Stimulated activated CD8-positive, alpha-beta memory T cell treated with anti-CD3 and anti-CD28 coated beads, Interleukin-4, amount 100 ng/mL, for 48 hours (primary cell): ENCODE measurements around the gene SELP.
"Not testable (repeated sequence)": the region's sequence is repeated elsewhere in the genome, so short reads cannot be mapped to it uniquely, and the experiment has no call there.

Experiments
- DNase-seq: peaks from one replicate; pipeline ENCODE4 v3.0.0-alpha.2; 2020

The SELP gene

GRCh38 chr1:169630006-169630405, at the start of gene SELP:
SELP (minus strand) TSS chr1:169630124; CDS start chr1:169630074, 50 bp downstream.
- DNase-seq: no peak

GRCh38 chr1:169679692-169680091, 49.8 kb upstream of the SELP start:
- DNase-seq: no peak

GRCh38 chr1:169676001-169676400, 46.1 kb upstream of the SELP start:
- no peak for DNase-seq

- no peak for DNase-seq
Measured at GRCh38 chr1:169670836-169671235, 40.9 kb upstream of the SELP start.

GRCh38 chr1:169670244-169670643, 40.3 kb upstream of the SELP start:
- DNase-seq: not testable (repeated sequence)

- DNase-seq: not testable (repeated sequence)
Measured at GRCh38 chr1:169667699-169668596, 38.0 kb upstream of the SELP start.

GRCh38 chr1:169667227-169667639, 37.3 kb upstream of the SELP start:
- DNase-seq: not testable (repeated sequence)

GRCh38 chr1:169662680-169663079, 32.8 kb upstream of the SELP start:
- DNase-seq: not testable (repeated sequence)

- DNase-seq: not testable (repeated sequence)
Measured at GRCh38 chr1:169661066-169661465, 31.1 kb upstream of the SELP start.

GRCh38 chr1:169658777-169659176, 28.9 kb upstream of the SELP start:
- not testable (repeated sequence) for DNase-seq

GRCh38 chr1:169653873-169654272, 23.9 kb upstream of the SELP start:
- DNase-seq: no peak

GRCh38 chr1:169651035-169651434, 21.1 kb upstream of the SELP start:
- no peak for DNase-seq

- DNase-seq: no peak
Measured at GRCh38 chr1:169650551-169650950, 20.6 kb upstream of the SELP start.

GRCh38 chr1:169648709-169649108, 18.8 kb upstream of the SELP start:
- no peak for DNase-seq

GRCh38 chr1:169648187-169648586, 18.3 kb upstream of the SELP start:
- no peak for DNase-seq

- no peak for DNase-seq
Measured at GRCh38 chr1:169647512-169647911, 17.6 kb upstream of the SELP start.

GRCh38 chr1:169644297-169644696, 14.4 kb upstream of the SELP start:
- DNase-seq: no peak

GRCh38 chr1:169634877-169635276, 5.0 kb upstream of the SELP start:
- no peak for DNase-seq

- no peak for DNase-seq
Measured at GRCh38 chr1:169634145-169634544, 4.2 kb upstream of the SELP start.

- no peak for DNase-seq
Measured at GRCh38 chr1:169631249-169631648, 1.3 kb upstream of the SELP start.

GRCh38 chr1:169624912-169625311, 5.0 kb downstream of the SELP start:
- no peak for DNase-seq

GRCh38 chr1:169624122-169624521, 5.8 kb downstream of the SELP start:
- no peak for DNase-seq

GRCh38 chr1:169623132-169623926, 6.6 kb downstream of the SELP start:
- DNase-seq: no peak

GRCh38 chr1:169620565-169620964, 9.4 kb downstream of the SELP start:
- no peak for DNase-seq
